ENCODE measurements around the gene B9D1. TPM values are rescaled to one million over a fixed set of nuclear protein-coding genes. Genes with fewer than 3 reads are reported as not detected.

Gene B9D1
- total and polyA plus RNA-seq, 2 of the 13 experiments (the other 11 are each of a cell fraction or from before 2014, with no cell fraction given): 27.7 to 31.1 TPM

GRCh38 chr17:19377602-19378415 is 15.3 kb upstream of the B9D1 start (continued):
- TF ChIP-seq SMAD3 (CRISPR knock-in tag; IDR thresholded peaks at IDR 0.05): peak; percentile 78; the same call in 1 of the 2 replicates
- TF ChIP-seq ZNF296 (CRISPR knock-in tag; conservative IDR thresholded peaks at IDR 0.05): no peak
- TF ChIP-seq ZNF337 (CRISPR knock-in tag; IDR thresholded peaks at IDR 0.05; ENCODE audit: borderline replicate concordance, low read depth): no peak; the same call in 1 of the 2 replicates
- TF ChIP-seq, protein P1, sequence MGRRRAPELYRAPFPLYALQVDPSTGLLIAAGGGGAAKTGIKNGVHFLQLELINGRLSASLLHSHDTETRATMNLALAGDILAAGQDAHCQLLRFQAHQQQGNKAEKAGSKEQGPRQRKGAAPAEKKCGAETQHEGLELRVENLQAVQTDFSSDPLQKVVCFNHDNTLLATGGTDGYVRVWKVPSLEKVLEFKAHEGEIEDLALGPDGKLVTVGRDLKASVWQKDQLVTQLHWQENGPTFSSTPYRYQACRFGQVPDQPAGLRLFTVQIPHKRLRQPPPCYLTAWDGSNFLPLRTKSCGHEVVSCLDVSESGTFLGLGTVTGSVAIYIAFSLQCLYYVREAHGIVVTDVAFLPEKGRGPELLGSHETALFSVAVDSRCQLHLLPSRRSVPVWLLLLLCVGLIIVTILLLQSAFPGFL (CRISPR knock-in tag; IDR thresholded peaks at IDR 0.05): no peak
- peak; percentile 71; the same call in 1 of the 2 replicates for TF ChIP-seq ISL2 (CRISPR knock-in tag; IDR thresholded peaks at IDR 0.05)
- TF ChIP-seq, protein P2, sequence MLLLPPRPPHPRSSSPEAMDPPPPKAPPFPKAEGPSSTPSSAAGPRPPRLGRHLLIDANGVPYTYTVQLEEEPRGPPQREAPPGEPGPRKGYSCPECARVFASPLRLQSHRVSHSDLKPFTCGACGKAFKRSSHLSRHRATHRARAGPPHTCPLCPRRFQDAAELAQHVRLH (CRISPR knock-in tag; IDR thresholded peaks at IDR 0.05; ENCODE audit: borderline replicate concordance, low read depth): peak; percentile 77
- TF ChIP-seq ZNF777 (CRISPR knock-in tag; IDR thresholded peaks at IDR 0.05): peak; percentile 39
- no peak for TF ChIP-seq ZUFSP (CRISPR knock-in tag; IDR thresholded peaks at IDR 0.05; ENCODE audit: borderline replicate concordance)
- TF ChIP-seq ZC3H13 (CRISPR knock-in tag; IDR thresholded peaks at IDR 0.05): no peak; the same call in 1 of the 2 replicates
- peak; percentile 51; the same call in 1 of the 2 replicates for TF ChIP-seq PITX1 (CRISPR knock-in tag; IDR thresholded peaks at IDR 0.05)
- no peak; the same call in 1 of the 2 replicates for TF ChIP-seq ZNF232 (CRISPR knock-in tag; IDR thresholded peaks at IDR 0.05; ENCODE audit: borderline replicate concordance)
- TF ChIP-seq ZFAT (CRISPR knock-in tag; conservative IDR thresholded peaks at IDR 0.05): 0 out of 2 replicates have a peak, but pooled peaks have one; percentile 23
- peak; percentile 80 for TF ChIP-seq ZNF883 (CRISPR knock-in tag; IDR thresholded peaks at IDR 0.05; ENCODE audit: not compliant biosample characterization)
- TF ChIP-seq, protein P3, sequence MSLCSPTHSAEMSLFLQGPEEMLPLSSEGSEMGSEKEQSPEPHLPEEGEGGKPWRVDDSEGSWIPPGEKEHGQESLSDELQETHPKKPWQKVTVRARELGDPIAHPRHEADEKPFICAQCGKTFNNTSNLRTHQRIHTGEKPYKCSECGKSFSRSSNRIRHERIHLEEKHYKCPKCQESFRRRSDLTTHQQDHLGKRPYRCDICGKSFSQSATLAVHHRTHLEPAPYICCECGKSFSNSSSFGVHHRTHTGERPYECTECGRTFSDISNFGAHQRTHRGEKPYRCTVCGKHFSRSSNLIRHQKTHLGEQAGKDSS (CRISPR knock-in tag; IDR thresholded peaks at IDR 0.05; ENCODE audit: borderline replicate concordance, low read depth): no peak; the same call in none of the 2 replicates
- no peak; the same call in 1 of the 2 replicates for TF ChIP-seq SP2 (CRISPR knock-in tag; IDR thresholded peaks at IDR 0.05)
- TF ChIP-seq ZNF451 (CRISPR knock-in tag; IDR thresholded peaks at IDR 0.05): peak; percentile 62; the same call in 1 of the 2 replicates
- TF ChIP-seq SP5 (CRISPR knock-in tag; IDR thresholded peaks at IDR 0.05; ENCODE audit: borderline replicate concordance, low read depth): peak; percentile 22; the same call in 1 of the 2 replicates
- no peak for TF ChIP-seq CREB3 (CRISPR knock-in tag; IDR thresholded peaks at IDR 0.05)
- TF ChIP-seq GLI4 (CRISPR knock-in tag; IDR thresholded peaks at IDR 0.05; ENCODE audit: borderline replicate concordance): peak; percentile 62; the same call in 1 of the 2 replicates
- no peak for TF ChIP-seq NFE2L1 (CRISPR knock-in tag; IDR thresholded peaks at IDR 0.05; ENCODE audit: borderline replicate concordance)
- TF ChIP-seq RBM22 (optimal IDR thresholded peaks at IDR 0.05; ENCODE audit: low read length): no peak
- TF ChIP-seq, protein P4, sequence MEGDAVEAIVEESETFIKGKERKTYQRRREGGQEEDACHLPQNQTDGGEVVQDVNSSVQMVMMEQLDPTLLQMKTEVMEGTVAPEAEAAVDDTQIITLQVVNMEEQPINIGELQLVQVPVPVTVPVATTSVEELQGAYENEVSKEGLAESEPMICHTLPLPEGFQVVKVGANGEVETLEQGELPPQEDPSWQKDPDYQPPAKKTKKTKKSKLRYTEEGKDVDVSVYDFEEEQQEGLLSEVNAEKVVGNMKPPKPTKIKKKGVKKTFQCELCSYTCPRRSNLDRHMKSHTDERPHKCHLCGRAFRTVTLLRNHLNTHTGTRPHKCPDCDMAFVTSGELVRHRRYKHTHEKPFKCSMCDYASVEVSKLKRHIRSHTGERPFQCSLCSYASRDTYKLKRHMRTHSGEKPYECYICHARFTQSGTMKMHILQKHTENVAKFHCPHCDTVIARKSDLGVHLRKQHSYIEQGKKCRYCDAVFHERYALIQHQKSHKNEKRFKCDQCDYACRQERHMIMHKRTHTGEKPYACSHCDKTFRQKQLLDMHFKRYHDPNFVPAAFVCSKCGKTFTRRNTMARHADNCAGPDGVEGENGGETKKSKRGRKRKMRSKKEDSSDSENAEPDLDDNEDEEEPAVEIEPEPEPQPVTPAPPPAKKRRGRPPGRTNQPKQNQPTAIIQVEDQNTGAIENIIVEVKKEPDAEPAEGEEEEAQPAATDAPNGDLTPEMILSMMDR (CRISPR knock-in tag; IDR thresholded peaks at IDR 0.05): peak; percentile 56
